Astrocyte of the cerebellum (primary cell): ENCODE data around the gene NMRAL1.

Experiments
- DNase-seq: peaks from one replicate; pipeline ENCODE4 v3.0.0-alpha.2; 2011; ENCODE audit warnings: low read depth
- H3K4me3 ChIP-seq: 2 replicates; pipeline ENCODE4 v1.5.1; 2011; ENCODE audit warnings: mild to moderate bottlenecking, low read depth, low read length, moderate library complexity
- in situ Hi-C: cut with HindIII; loops from 2 replicates; pipeline ENCODE4 v1.10.0; 2017; ENCODE audit warnings: low sequenced_read_pairs
- TF ChIP-seq, protein P1 (sequence below): IDR thresholded peaks from 2 replicates; pipeline ENCODE4 v1.5.1; 2012; ENCODE audit warnings: low read length, low read depth, moderate library complexity, mild to moderate bottlenecking; ENCODE audit errors: missing control alignments

The NMRAL1 gene

DNA sequence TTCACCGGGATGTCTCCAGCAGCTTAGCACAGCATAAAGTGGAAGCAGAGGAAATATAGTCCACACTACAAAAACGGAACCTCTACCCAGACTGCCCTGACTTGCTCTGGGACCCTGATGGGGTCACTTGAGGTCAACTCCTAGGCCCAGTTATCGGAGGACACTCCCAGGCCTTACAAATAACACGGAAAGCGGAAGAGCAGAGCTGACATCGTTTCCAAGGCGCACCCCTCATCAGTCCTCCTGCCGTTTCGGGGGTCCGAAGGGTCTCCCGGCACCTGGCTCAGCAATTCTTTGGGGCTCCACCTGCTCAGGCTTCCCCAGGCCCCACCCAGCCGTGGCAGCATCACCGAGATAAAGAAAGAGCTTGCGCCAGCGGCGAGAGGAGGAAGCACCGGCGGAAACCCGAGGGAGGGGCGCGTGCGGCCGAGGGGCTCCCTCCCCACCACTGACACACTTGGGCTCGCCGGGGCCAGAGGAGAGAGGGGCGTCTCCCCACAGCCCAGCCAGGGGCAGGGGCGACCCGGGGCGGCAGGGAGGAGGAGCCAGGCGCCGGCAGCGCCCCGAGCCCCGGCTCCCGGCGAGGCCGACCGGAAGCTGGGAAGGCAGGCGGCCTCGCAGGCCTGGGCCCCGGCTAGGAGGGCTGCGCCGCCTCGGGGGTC, 58.8 kb downstream of the NMRAL1 start:
- TF ChIP-seq, protein P1, sequence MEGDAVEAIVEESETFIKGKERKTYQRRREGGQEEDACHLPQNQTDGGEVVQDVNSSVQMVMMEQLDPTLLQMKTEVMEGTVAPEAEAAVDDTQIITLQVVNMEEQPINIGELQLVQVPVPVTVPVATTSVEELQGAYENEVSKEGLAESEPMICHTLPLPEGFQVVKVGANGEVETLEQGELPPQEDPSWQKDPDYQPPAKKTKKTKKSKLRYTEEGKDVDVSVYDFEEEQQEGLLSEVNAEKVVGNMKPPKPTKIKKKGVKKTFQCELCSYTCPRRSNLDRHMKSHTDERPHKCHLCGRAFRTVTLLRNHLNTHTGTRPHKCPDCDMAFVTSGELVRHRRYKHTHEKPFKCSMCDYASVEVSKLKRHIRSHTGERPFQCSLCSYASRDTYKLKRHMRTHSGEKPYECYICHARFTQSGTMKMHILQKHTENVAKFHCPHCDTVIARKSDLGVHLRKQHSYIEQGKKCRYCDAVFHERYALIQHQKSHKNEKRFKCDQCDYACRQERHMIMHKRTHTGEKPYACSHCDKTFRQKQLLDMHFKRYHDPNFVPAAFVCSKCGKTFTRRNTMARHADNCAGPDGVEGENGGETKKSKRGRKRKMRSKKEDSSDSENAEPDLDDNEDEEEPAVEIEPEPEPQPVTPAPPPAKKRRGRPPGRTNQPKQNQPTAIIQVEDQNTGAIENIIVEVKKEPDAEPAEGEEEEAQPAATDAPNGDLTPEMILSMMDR: no peak
- H3K4me3 ChIP-seq: peak overlapping the region; percentile 82
- DNase-seq: no peak
- in situ Hi-C loops: no loop called here

DNA sequence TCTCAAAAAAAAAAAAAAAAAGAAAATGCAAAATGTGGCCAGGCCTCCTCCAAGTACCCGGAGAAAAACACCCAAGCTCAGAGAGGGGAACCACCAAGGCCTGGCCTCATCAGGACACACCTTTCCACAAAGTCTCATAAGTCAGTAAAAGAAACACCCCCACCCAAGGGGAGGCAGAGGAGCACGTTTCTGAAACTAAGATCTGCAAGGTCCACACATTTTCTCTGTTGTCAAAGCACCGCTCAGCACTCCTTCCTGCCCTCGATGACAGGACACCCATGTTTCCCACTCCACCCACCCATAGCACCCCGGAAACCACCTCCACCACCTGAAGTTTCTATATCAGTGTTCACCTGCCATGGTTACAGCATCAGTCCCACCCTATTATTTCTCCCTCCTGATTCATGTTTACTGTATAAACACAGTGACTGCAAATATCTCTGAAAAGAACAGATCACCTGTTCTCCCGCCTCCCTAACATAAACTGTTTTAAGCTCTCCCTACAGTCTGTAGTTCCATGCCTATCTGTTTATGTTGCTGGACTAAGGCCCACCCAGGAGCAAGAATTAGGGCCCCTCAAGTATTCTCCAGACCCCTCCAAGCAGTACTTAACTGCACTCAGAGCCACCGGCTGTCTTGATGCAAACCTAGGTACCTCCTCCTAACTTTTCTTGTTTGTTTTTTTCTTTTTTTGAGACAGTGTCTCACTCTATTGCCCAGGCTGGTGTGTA, 60.1 kb downstream of the NMRAL1 start:
- in situ Hi-C loops: no loop called here
- H3K4me3 ChIP-seq: no peak overlapping the region
- no peak for DNase-seq
- TF ChIP-seq, protein P1: no peak

DNA sequence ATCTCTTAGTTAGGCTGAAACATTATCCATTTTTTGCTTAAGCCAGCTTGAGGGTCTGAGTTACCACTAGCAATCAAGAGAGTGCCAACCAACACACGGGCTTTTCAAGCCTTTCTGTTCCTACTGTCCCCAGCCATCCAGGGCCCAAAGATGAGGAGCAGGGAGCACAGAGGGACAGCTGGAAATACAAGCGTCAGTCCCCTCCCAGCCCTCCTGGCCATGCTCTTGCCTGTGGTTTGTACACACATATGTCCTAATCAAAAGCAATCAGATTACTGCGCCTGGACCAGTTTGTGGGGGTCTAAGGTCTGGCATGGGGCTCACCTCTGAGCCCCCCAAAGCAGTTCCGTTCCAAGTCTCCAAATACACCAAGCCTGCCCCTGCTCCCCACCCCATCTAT, 61.6 kb downstream of the NMRAL1 start:
- DNase-seq: no peak
- no peak overlapping the region for H3K4me3 ChIP-seq
- in situ Hi-C loops: no loop called here
- TF ChIP-seq, protein P1: no peak

DNA sequence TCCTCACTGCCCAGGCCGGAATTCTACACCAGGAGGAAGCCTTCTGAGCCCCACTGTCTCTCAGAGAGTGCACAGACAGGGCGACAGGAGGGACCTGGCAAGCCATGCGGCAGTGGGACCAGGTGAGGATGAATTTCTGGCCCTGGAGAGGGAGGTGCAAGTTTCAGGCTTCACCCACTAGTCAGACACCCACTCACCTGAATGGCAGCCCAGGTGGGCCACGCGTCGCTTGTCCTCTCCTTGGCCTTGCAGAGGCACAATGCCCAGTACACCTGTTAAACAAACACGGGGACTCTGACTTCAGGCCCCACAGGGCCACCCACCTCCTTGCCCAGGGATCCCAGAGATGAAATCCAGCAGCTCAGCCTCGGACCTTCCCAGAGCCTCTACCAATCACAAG, 62.3 kb downstream of the NMRAL1 start:
- TF ChIP-seq, protein P1: no peak
- no peak for DNase-seq
- in situ Hi-C loops: no loop called here
- no peak overlapping the region for H3K4me3 ChIP-seq
